Measurements from ENCODE around the gene PRCC.

Gene PRCC

GRCh38 chr1:156746406-156746727 lies 21.0 kb upstream of the PRCC start:
- TF ChIP-seq CTCF (conservative IDR thresholded peaks at IDR 0.05), result no peak
- peak overlapping the region; percentile 36; the same call in 1 of the 2 replicates for H3K27ac ChIP-seq

- TF ChIP-seq CTCF (conservative IDR thresholded peaks at IDR 0.05), result no peak
- peak overlapping the region; percentile 97 for H3K27ac ChIP-seq
These were observed 20.4 kb upstream of the PRCC start for GRCh38 chr1:156746728-156747631.

- H3K27ac ChIP-seq, result peak overlapping the region; percentile 97
- no peak for TF ChIP-seq CTCF (conservative IDR thresholded peaks at IDR 0.05)
These were observed 19.3 kb upstream of the PRCC start for GRCh38 chr1:156747742-156748669.

- H3K27ac ChIP-seq, result peak overlapping the region; percentile 97
- TF ChIP-seq CTCF (conservative IDR thresholded peaks at IDR 0.05), result no peak
These were observed 18.5 kb upstream of the PRCC start for GRCh38 chr1:156748670-156749418.

GRCh38 chr1:156749419-156750118 lies 17.8 kb upstream of the PRCC start:
- TF ChIP-seq CTCF (conservative IDR thresholded peaks at IDR 0.05), result no peak
- peak overlapping the region; percentile 97 for H3K27ac ChIP-seq

- TF ChIP-seq CTCF (conservative IDR thresholded peaks at IDR 0.05), result no peak
- H3K27ac ChIP-seq, result peak overlapping the region; percentile 97
These were observed 17.1 kb upstream of the PRCC start for GRCh38 chr1:156750191-156750672.

Measured in VCaP (cell line).